ENCODE measurements around the gene GNAS.

DNA sequence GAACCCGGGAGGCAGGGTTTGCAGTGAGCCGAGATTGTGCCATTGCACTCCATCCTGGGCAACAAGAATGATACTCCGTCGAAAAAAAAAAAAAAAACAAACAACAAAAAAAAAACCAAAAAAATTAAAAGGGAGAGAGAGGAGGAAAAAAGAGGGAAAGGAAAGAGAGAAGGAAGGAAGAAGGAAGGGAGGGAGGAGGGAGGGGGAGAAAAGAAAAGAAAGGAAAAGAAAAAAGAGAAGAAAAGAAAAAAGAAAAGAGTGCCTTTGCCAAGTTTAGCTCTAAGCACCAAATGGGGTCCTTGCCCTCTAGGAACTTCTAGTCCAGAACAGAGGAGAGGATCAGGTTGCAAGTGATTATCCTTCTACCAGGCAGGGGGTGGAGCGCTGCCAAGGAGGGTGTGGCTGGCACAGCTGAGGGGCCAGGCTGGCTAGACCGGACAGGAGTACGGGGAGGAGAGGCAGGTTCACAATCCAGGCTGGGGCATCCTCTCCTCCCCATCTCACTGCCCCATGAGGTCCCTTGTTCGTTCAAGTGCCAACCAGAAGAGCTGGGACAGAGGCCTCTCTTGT lies 19.1 kb downstream of the GNAS start:
- TF ChIP-seq, protein P1, sequence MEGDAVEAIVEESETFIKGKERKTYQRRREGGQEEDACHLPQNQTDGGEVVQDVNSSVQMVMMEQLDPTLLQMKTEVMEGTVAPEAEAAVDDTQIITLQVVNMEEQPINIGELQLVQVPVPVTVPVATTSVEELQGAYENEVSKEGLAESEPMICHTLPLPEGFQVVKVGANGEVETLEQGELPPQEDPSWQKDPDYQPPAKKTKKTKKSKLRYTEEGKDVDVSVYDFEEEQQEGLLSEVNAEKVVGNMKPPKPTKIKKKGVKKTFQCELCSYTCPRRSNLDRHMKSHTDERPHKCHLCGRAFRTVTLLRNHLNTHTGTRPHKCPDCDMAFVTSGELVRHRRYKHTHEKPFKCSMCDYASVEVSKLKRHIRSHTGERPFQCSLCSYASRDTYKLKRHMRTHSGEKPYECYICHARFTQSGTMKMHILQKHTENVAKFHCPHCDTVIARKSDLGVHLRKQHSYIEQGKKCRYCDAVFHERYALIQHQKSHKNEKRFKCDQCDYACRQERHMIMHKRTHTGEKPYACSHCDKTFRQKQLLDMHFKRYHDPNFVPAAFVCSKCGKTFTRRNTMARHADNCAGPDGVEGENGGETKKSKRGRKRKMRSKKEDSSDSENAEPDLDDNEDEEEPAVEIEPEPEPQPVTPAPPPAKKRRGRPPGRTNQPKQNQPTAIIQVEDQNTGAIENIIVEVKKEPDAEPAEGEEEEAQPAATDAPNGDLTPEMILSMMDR (IDR thresholded peaks at IDR 0.05) = no peak
- TF ChIP-seq POLR2A (IDR thresholded peaks at IDR 0.05) = no peak

Measured in right lobe of liver (tissue), 4 donors.